ENCODE data around the gene CD74.

CD74 gene

DNA sequence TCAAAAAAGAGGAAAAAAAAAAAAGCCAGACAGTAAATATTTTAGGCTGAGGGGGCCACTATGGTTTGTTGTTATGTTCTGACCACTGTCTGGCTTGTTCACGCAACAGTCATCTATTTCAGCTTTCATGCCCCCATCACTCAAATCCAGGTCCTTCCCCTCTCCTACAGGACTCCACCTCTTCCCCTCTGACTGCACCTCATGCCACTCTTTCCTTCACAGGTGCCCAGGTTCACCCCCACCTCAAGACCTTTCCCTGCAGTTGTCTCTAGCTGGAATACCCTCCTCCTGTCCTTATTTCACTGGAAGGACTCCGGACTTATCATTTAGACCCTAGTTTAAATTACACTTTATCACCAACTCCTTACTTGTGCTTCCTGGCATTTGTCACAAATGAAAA lies 33.4 kb upstream of the CD74 start:
- H3K4me2 ChIP-seq (ENCODE audit: low read length): no peak overlapping the region
- peaks cover 30% of the 10 kb centered on the region for H3K36me3 ChIP-seq (ENCODE audit: control insufficient read depth, insufficient read depth, low read length)
- no peak overlapping the region for H3K18ac ChIP-seq (ENCODE audit: low read length)
- H3K4me3 ChIP-seq (ENCODE audit: low read length): no peak overlapping the region
- peak overlapping the region; percentile 22 for H3K9ac ChIP-seq (ENCODE audit: low read length)
- H3K27ac ChIP-seq (ENCODE audit: low read depth, low read length): no peak overlapping the region
- H3K4me1 ChIP-seq (ENCODE audit: control insufficient read depth, low read depth, low read length): peaks cover 7% of the 10 kb centered on the region
- H3K56ac ChIP-seq (ENCODE audit: low read length): no peak overlapping the region
- H2AK5ac ChIP-seq (ENCODE audit: low read length): no peak overlapping the region
- no peak overlapping the region for H4K8ac ChIP-seq (ENCODE audit: low read depth, low read length)
- DNase-seq: no peak
- peaks cover 26% of the 10 kb centered on the region for H3K79me1 ChIP-seq (ENCODE audit: low read length)
- no peak overlapping the region for H2BK15ac ChIP-seq (replicated peaks; ENCODE audit: low read depth)
- H2BK120ac ChIP-seq (ENCODE audit: low read depth, low read length): no peak overlapping the region
- no peaks in the 10 kb centered on the region for H3K27me3 ChIP-seq (ENCODE audit: insufficient read depth, low read length, poor library complexity)
- WGBS (ENCODE audit: extremely low coverage, insufficient coverage, low lambda C conversion rate): no CpG with 5 or more reads among the region's 2 CpGs
- no peak overlapping the region for H4K5ac ChIP-seq (ENCODE audit: low read length)
- H3K79me2 ChIP-seq (ENCODE audit: control insufficient read depth, insufficient read depth, low read length): peaks cover 38% of the 10 kb centered on the region
- H3K23ac ChIP-seq (ENCODE audit: low read length): no peak overlapping the region
- H3K4ac ChIP-seq (ENCODE audit: low read depth, low read length): no peak overlapping the region
- no peak overlapping the region for H2BK5ac ChIP-seq (ENCODE audit: low read length)

DNA sequence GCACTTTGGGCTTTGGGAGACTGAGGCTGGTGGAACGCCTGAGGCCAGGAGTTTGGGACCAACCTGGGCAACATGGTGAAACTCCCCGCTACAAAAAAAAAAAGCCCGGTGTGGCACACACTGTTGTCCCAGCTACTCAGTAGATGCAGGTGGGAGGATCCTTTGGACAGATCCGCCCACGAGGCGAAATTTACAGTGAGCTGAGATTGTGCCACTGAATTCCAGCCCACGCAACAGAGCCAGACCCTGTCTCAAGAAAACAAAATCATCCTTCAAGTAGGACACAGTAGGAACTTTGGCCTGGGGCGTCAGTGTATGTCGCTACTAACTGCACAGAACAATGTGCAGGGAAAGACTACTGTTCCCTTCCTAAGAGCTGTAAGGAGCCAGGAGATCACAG lies 32.1 kb upstream of the CD74 start:
- H3K79me1 ChIP-seq (ENCODE audit: low read length): peaks cover 26% of the 10 kb centered on the region
- no peak overlapping the region for H3K4me3 ChIP-seq (ENCODE audit: low read length)
- H3K27ac ChIP-seq (ENCODE audit: low read depth, low read length): no peak overlapping the region
- no peak overlapping the region for H2BK120ac ChIP-seq (ENCODE audit: low read depth, low read length)
- H4K5ac ChIP-seq (ENCODE audit: low read length): no peak overlapping the region
- H3K18ac ChIP-seq (ENCODE audit: low read length): no peak overlapping the region
- no peak overlapping the region for H2BK15ac ChIP-seq (replicated peaks; ENCODE audit: low read depth)
- H3K27me3 ChIP-seq (ENCODE audit: insufficient read depth, low read length, poor library complexity): no peaks in the 10 kb centered on the region
- peaks cover 30% of the 10 kb centered on the region for H3K36me3 ChIP-seq (ENCODE audit: control insufficient read depth, insufficient read depth, low read length)
- peaks cover 7% of the 10 kb centered on the region for H3K4me1 ChIP-seq (ENCODE audit: control insufficient read depth, low read depth, low read length)
- H4K8ac ChIP-seq (ENCODE audit: low read depth, low read length): no peak overlapping the region
- no peak overlapping the region for H3K9ac ChIP-seq (ENCODE audit: low read length)
- no peak overlapping the region for H3K4ac ChIP-seq (ENCODE audit: low read depth, low read length)
- peaks cover 38% of the 10 kb centered on the region for H3K79me2 ChIP-seq (ENCODE audit: control insufficient read depth, insufficient read depth, low read length)
- no peak overlapping the region for H3K23ac ChIP-seq (ENCODE audit: low read length)
- WGBS (ENCODE audit: extremely low coverage, insufficient coverage, low lambda C conversion rate): no CpG with 5 or more reads among the region's 9 CpGs
- H2AK5ac ChIP-seq (ENCODE audit: low read length): no peak overlapping the region
- no peak overlapping the region for H3K56ac ChIP-seq (ENCODE audit: low read length)
- no peak for DNase-seq
- no peak overlapping the region for H2BK5ac ChIP-seq (ENCODE audit: low read length)
- H3K4me2 ChIP-seq (ENCODE audit: low read length): no peak overlapping the region

DNA sequence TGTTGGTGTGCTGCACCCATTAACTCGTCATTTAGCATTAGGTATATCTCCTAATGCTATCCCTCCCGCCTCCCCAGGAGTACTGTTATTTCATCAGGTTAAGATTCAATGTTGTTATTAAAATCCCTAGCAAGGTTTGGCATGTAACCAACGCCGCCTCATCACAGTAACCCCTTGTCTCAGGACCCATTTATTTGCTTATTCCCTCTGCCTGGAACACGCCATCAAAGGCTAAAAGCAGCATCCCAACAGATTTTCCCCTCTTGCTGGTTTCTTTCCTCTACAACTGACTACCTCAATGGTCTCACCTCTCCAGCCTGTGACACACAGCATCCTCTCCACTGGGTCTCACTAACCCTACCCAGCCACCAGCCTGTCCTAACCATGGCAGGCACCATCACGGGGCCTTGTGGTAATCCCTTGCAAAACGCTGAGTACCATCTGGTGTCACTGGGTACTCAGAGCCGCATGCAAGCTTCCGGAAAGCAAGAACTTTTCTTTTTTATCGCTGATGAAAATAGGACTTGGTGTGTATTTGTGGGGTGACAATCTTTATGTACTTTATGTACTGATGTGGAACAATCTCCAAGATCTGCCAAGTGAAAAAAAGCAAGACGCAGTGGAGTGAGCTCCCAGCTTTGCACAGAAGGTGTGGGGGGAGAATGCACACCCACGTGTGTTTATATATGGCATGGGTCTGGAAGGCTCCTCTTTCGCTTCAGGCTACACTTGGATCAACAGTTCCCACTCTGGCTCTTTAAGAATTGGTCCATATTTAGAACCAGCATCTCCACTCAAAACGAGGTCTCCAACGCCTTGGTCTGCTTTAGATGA lies 30.7 kb upstream of the CD74 start:
- Histone ChIP-seq H2BK5ac (ENCODE audit: low read length) (no peak overlapping the region), H4K8ac (ENCODE audit: low read depth, low read length) (no peak overlapping the region), H3K4ac (ENCODE audit: low read depth, low read length) (no peak overlapping the region), H3K79me1 (ENCODE audit: low read length) (peaks cover 26% of the 10 kb centered on the region), H3K4me3 (ENCODE audit: low read length) (no peak overlapping the region), H3K4me1 (ENCODE audit: control insufficient read depth, low read depth, low read length) (peaks cover 7% of the 10 kb centered on the region), H3K18ac (ENCODE audit: low read length) (no peak overlapping the region), H3K23ac (ENCODE audit: low read length) (no peak overlapping the region), H2BK15ac (replicated peaks; ENCODE audit: low read depth) (no peak overlapping the region), H3K36me3 (ENCODE audit: control insufficient read depth, insufficient read depth, low read length) (peaks cover 30% of the 10 kb centered on the region), H3K9ac (ENCODE audit: low read length) (no peak overlapping the region), H3K79me2 (ENCODE audit: control insufficient read depth, insufficient read depth, low read length) (peaks cover 27% of the 10 kb centered on the region), H3K4me2 (ENCODE audit: low read length) (no peak overlapping the region), H3K56ac (ENCODE audit: low read length) (no peak overlapping the region), H2AK5ac (ENCODE audit: low read length) (no peak overlapping the region), H3K27me3 (ENCODE audit: insufficient read depth, low read length, poor library complexity) (no peaks in the 10 kb centered on the region), H4K5ac (ENCODE audit: low read length) (no peak overlapping the region), H2BK120ac (ENCODE audit: low read depth, low read length) (no peak overlapping the region), H3K27ac (ENCODE audit: low read depth, low read length) (no peak overlapping the region)
- DNase-seq: no peak
- WGBS (ENCODE audit: extremely low coverage, insufficient coverage, low lambda C conversion rate): no CpG with 5 or more reads among the region's 15 CpGs

DNA sequence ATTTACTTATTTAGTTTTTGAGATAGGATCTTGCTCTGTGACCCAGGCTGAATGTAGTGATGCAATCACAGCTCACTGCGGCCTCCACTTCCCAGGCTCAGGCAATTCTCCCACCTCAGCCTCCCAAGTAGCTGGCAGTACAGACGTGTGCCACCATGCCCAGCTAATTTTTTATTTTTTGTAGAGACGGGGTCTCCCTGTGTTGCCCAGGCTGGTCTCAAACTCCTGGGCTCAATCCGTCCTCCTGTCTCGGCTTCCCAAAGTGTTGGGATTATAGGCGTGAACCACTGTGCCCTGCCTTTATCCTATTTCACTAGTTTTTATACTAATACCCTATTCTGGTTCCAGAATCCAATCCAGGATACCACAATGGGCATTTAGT lies 30.0 kb upstream of the CD74 start:
- Histone ChIP-seq H3K36me3 (ENCODE audit: control insufficient read depth, insufficient read depth, low read length) (peaks cover 27% of the 10 kb centered on the region), H3K4me2 (ENCODE audit: low read length) (no peak overlapping the region), H3K4me3 (ENCODE audit: low read length) (no peak overlapping the region), H3K79me2 (ENCODE audit: control insufficient read depth, insufficient read depth, low read length) (peaks cover 20% of the 10 kb centered on the region), H3K79me1 (ENCODE audit: low read length) (peaks cover 23% of the 10 kb centered on the region), H4K5ac (ENCODE audit: low read length) (no peak overlapping the region), H3K4ac (ENCODE audit: low read depth, low read length) (no peak overlapping the region), H4K8ac (ENCODE audit: low read depth, low read length) (no peak overlapping the region), H3K4me1 (ENCODE audit: control insufficient read depth, low read depth, low read length) (peaks cover 4% of the 10 kb centered on the region), H3K27me3 (ENCODE audit: insufficient read depth, low read length, poor library complexity) (no peaks in the 10 kb centered on the region), H2AK5ac (ENCODE audit: low read length) (no peak overlapping the region), H2BK15ac (replicated peaks; ENCODE audit: low read depth) (no peak overlapping the region), H2BK120ac (ENCODE audit: low read depth, low read length) (no peak overlapping the region), H2BK5ac (ENCODE audit: low read length) (no peak overlapping the region), H3K9ac (ENCODE audit: low read length) (no peak overlapping the region), H3K18ac (ENCODE audit: low read length) (no peak overlapping the region), H3K27ac (ENCODE audit: low read depth, low read length) (no peak overlapping the region), H3K23ac (ENCODE audit: low read length) (no peak overlapping the region), H3K56ac (ENCODE audit: low read length) (no peak overlapping the region)
- no CpG with 5 or more reads among the region's 6 CpGs for WGBS (ENCODE audit: extremely low coverage, insufficient coverage, low lambda C conversion rate)
- DNase-seq: no peak

DNA sequence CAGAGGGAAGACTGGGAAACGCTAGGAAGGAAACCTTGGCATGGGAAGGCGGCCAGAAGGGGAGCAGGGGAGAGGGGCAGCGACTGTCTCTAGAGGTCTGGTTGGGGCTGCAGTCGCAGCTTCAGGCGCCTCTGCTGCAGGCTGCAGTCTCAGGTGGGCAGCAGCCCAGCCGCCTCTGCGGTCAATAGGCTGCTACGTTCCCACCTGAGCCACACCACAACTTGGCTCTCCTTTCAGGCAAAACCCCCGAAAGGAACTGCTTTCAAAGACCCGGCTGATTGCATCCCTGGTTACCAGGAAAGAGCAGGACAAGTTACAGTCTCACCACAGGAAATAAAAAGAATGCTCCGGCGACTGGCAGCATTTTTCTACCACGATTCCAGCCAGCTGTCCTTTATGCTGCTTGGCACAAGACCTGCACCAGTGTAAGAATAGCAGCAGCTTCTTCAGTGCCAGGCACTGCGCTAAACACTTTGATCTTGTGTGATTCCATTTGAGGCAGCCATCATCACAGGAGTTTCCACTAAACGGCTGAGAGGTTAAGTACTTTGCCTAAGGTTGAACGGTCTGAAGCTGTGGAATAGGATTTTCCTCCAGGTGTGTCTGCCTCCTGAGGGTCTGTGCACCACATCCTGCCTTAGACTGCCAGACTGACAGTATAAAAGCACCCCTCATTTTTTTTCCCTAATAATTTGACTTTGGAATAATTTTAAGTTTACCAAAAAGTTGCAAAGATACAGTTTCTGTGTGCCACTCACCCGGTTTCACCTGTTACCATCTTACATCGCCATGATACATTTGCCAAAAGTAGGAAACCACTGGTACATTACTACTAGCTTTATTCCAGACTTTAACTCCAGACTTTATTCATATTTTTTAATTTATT lies 29.3 kb upstream of the CD74 start:
- H3K36me3 ChIP-seq (ENCODE audit: control insufficient read depth, insufficient read depth, low read length): peaks cover 22% of the 10 kb centered on the region
- H3K4me1 ChIP-seq (ENCODE audit: control insufficient read depth, low read depth, low read length): peaks cover 4% of the 10 kb centered on the region
- H3K27me3 ChIP-seq (ENCODE audit: insufficient read depth, low read length, poor library complexity): no peaks in the 10 kb centered on the region
- H4K5ac ChIP-seq (ENCODE audit: low read length): no peak overlapping the region
- H3K4me2 ChIP-seq (ENCODE audit: low read length): no peak overlapping the region
- H2BK15ac ChIP-seq (replicated peaks; ENCODE audit: low read depth): no peak overlapping the region
- no peak overlapping the region for H2BK5ac ChIP-seq (ENCODE audit: low read length)
- no peak overlapping the region for H3K18ac ChIP-seq (ENCODE audit: low read length)
- H3K79me2 ChIP-seq (ENCODE audit: control insufficient read depth, insufficient read depth, low read length): peaks cover 13% of the 10 kb centered on the region
- peaks cover 16% of the 10 kb centered on the region for H3K79me1 ChIP-seq (ENCODE audit: low read length)
- no peak overlapping the region for H4K8ac ChIP-seq (ENCODE audit: low read depth, low read length)
- H3K27ac ChIP-seq (ENCODE audit: low read depth, low read length): peak overlapping the region; percentile 14
- no CpG with 5 or more reads among the region's 18 CpGs for WGBS (ENCODE audit: extremely low coverage, insufficient coverage, low lambda C conversion rate)
- H3K23ac ChIP-seq (ENCODE audit: low read length): no peak overlapping the region
- no peak overlapping the region for H3K4me3 ChIP-seq (ENCODE audit: low read length)
- no peak for DNase-seq
- no peak overlapping the region for H3K9ac ChIP-seq (ENCODE audit: low read length)
- H3K4ac ChIP-seq (ENCODE audit: low read depth, low read length): no peak overlapping the region
- H2AK5ac ChIP-seq (ENCODE audit: low read length): no peak overlapping the region
- H3K56ac ChIP-seq (ENCODE audit: low read length): peak overlapping the region; percentile 6
- no peak overlapping the region for H2BK120ac ChIP-seq (ENCODE audit: low read depth, low read length)

All from mesendoderm (in vitro differentiated cells).